Activated T-cell treated with anti-CD3 and anti-CD28 coated beads for 1 hour (primary cell): ENCODE results near the gene CCDC149.
"Not testable (repeated sequence)": the region's sequence is repeated elsewhere in the genome, so short reads cannot be mapped to it uniquely, and the experiment has no call there.

Experiments used
- DNase-seq: peaks from one replicate; pipeline ENCODE4 v3.0.0-alpha.2; 2020; ENCODE audit warnings: low read depth

Gene CCDC149

DNA sequence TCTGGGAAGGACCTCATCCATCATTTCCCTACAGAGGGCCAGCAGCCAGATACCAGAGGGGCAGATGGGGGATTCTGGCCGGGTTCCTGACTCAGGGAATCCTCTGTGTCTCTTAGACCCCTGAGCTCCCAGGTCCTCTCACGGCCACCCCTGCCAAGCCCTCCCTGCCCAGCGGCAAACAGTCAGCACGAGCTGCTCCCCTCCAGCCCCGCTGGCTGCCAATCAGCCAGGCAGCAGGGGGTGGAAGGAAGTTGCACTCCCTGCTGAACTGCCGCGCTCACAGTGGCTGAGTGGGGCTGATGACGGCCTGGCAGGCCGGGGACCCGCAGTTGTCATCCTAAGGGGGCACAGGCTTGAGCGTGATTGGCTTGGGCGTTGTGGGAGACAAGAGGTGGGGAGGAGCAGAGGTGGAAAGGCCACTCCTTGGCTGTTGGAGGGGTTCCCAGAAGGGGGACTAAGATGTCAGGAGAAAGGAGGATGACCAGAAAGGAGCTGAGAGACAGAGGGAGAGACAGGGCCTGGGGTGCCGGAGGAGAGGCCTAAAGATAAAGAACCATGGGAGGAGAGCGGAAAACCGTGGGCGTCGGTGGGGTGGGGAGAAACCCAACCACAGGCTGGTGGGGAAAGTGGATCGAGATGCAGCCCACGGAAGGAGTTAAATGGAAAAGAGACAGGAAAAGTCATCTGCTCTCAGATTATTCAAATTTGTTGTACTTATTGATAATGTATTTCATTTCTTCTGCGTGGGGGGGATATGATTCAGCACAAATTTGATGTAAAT is 4.4 kb upstream of the CCDC149 start:
- DNase-seq: no peak

- no peak for DNase-seq
These were observed 2.5 kb upstream of the CCDC149 start for GRCh38 chr4:24915121-24915922.

GRCh38 chr4:24914460-24914859 is 1.6 kb upstream of the CCDC149 start:
- DNase-seq: no peak

- no peak for DNase-seq
These were observed 260 bp upstream of the CCDC149 start for GRCh38 chr4:24913119-24913485.

DNA sequence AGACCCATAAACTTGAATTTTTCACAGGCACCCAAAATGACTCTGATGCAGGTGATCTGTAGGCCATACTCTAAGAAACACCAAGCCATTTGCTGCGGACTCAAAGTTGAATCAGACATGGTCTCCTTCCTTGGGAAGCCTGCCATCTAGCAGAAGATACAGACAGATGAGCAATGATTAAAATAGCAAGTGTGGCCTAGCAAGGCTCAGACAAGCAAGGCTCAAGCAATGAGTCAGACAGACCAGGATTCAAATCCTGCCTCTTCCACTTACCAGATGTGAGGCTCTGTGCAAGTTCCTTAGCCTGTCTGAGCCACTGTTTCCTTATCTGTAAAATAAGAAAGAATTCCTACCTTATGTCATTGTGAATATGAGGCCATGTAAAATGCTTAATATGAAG is 2.3 kb downstream of the CCDC149 start:
- DNase-seq: no peak

GRCh38 chr4:24909606-24910005 is 3.2 kb downstream of the CCDC149 start:
- DNase-seq: not testable (repeated sequence)

DNA sequence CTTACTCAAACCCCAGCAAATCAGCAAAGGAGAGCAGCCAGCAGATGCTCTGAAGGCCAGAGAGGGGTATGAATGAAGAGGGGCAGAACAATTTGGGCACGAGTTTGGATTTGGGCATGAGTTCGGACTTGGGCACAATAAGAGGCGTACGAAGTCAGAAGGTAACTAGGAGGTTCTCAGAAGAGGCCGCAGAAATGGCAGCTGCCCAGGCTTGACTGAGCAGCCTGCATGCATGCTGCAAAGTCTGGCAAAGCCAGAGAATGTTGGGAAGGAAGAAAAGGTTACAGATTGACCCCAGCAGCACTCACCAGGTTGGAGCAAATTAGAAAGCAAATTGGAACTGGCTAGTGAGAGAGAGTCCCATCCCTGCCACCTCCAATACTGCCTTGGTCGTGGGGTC is 15.2 kb downstream of the CCDC149 start:
- DNase-seq: no peak

GRCh38 chr4:24896977-24897376 is 15.9 kb downstream of the CCDC149 start:
- no peak for DNase-seq

GRCh38 chr4:24896056-24896455 is 16.8 kb downstream of the CCDC149 start:
- DNase-seq: no peak

DNA sequence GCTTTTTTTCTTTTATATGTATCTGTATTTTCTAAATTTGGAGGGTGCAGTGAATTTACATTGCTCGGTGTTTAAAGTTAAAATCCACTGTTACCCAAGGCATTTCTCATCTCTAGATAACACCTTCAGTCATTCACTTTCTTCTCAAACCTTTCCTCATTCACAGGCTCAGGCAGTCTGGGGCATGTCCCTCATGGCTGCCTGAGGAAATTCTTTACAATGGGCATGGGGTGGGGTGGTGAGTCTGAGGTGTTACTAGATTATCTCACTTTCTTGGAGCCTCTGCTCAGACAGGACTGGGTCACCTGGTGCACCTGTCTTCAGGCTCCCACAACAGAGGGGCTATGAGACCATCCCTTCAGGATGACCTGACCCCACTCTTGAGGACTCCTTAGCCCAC is 17.4 kb downstream of the CCDC149 start:
- no peak for DNase-seq

GRCh38 chr4:24894846-24895245 is 18.0 kb downstream of the CCDC149 start:
- DNase-seq: no peak

- DNase-seq: no peak
These were observed 18.6 kb downstream of the CCDC149 start for GRCh38 chr4:24894243-24894642.

DNA sequence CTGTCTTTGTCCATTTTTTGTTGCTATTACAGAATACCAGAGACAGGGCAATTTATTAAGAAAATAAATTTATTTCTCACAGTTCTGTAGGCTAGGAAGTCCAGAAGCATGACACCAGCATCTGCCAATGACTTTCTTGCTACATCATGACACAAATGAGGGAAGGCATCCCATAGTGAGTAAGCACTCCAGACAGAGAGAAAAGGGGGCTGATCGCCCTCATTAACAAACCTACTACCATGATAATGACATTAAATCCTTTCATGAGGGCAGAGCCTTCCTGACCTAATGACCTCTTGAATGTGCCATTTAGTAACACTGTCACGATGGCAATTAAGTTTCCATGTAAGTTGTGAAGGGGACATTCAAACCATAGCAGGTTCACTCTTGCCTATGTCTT is 20.1 kb downstream of the CCDC149 start:
- no peak for DNase-seq

GRCh38 chr4:24892278-24892677 is 20.6 kb downstream of the CCDC149 start:
- no peak for DNase-seq

DNA sequence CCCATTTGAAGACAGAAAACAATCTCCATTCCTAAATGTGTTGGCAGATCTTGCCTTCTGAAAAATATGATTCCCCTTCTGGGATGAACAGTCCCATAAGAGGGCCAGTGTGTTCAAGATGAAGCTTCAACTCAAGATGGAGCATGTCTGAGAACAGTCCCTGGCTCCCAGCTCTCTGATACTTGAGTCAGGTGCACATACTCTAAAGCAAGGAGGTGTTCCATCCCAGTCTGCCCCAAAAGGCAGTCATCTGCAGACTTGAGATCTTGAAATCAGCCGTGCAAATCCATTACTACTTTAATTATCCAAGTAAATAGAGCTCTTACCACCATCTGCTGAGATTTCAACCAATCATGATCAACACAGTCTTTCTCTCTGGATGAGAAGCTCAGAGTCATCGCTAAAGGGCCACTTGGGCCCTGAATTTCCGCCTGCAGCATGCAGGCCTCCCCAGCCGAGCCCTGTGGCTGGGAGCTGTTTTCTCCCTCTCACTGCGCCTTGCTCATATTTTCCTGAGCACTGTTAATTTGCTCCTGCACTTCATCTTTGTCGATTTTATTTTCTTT is 22.2 kb downstream of the CCDC149 start:
- no peak for DNase-seq

GRCh38 chr4:24889991-24890390 is 22.9 kb downstream of the CCDC149 start:
- no peak for DNase-seq

GRCh38 chr4:24888475-24889344 is 24.1 kb downstream of the CCDC149 start:
- no peak for DNase-seq

DNA sequence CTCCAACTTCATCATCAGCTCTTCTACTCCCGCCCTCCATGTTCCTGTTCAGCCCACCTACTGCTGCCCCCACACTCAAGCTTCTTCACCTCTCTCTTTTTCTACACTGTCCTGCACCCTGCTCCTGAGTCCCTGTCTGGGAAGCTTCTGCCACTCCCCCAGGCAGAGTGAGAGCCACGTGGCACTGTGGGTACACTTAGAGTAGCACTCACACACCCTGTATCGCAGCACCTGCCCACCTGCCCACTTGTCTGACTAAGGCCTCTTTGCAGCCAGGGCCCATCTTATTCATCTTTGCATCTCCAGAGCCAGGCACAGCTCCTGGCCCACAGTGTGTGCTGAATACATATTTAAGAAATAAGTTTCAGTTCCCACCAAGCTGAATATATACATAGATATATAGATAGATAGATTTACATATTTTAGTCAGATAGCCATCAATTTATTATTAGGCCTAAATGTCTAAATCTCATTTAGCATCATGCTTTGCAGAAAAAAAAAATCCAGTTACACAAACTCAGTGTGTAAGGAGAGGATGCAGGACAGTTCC is 24.9 kb downstream of the CCDC149 start:
- DNase-seq: no peak

DNA sequence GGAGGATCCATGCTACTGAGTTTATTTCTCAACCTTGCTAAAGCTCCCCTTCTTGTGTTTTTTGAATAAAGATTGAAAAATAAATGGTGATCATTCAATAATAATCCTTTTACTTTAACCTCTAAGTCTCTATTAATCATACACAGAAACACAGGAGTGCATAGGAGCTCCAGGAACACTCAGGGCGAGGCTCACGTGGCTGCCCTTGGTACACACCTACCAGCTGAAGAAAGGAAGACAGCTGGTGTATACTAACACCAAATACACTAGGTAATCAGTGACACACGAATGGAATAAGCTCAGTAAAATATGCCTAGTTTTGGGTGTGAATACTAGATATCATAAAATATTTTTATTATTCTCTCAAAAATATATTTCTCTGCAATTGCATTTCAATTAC is 26.2 kb downstream of the CCDC149 start:
- no peak for DNase-seq

DNA sequence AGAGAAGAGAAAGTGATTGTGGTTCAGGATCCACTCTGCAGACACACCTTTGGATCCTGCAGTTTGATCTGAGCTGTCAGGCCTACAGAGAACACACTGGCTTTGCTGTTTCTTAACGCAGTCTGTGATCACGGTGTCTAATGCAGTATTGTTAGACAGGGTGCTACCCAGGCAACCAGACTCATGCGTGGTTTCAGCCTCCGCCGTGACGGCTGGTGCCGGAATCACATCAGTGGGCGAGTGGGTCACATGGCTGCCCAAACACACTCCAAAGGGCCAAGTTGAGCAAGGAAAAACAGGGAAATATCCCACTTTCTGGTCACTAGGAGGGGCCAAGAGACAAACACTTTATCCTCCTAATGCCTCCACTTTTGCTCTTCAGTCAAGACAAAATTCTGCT is 27.5 kb downstream of the CCDC149 start:
- no peak for DNase-seq

DNA sequence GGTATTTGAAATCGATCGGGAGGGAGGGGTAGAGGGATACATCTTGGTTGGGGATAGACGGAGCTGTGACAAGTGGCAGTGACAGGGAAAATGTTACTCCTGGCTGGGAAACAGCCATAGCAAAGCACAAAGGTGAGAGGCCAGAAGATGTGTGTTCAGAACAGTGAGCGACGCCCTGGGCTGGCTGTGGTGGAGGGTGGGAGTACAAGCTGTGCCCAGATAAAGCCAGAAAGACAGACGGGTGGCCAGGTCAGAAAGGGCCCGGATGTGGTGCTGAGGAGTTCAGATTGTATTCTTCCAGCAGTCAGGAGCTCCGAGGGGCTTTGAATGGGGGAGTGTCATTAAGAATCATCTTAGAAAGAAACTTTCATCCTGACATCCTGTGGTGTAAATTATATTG is 27.9 kb downstream of the CCDC149 start:
- no peak for DNase-seq
